GM19468 (cell line): ENCODE data around the gene SPATA9.

ENCODE experiments used
- ATAC-seq: cut with Tn5 transposase; IDR thresholded peaks from one replicate; pipeline ENCODE4 v1.9.1; 2021; ENCODE audit warnings: mild to moderate bottlenecking, moderate library complexity, moderate number of reproducible peaks; ENCODE audit not compliant: unreplicated experiment; ENCODE audit errors: extremely low read depth

Gene SPATA9

GRCh38 chr5:95689680-95690079, 6.9 kb upstream of the SPATA9 start:
- ATAC-seq, result no peak

- no peak for ATAC-seq
Observed at GRCh38 chr5:95686651-95687050, 3.9 kb upstream of the SPATA9 start.

DNA sequence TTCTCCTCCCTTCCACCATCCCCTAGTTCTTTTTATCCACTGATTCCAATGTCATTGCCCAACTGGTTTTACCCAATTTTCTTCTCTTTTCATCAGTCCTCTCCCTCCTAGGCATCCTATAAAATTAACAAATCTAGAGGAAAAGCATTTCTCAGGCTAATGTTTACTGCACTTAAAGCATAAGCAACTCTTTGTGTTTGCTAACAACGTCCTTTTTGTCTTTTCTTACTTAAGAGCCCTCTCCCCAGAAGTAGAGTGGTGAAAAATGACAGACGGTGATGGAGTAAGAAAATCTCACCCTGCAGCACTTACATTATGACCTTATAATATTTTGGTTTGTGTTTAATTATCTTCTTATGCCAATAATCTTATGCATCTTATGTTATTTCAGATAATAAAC, 1.6 kb upstream of the SPATA9 start:
- no peak for ATAC-seq

- no peak for ATAC-seq
Observed at GRCh38 chr5:95673081-95673480, 9.7 kb downstream of the SPATA9 start.

DNA sequence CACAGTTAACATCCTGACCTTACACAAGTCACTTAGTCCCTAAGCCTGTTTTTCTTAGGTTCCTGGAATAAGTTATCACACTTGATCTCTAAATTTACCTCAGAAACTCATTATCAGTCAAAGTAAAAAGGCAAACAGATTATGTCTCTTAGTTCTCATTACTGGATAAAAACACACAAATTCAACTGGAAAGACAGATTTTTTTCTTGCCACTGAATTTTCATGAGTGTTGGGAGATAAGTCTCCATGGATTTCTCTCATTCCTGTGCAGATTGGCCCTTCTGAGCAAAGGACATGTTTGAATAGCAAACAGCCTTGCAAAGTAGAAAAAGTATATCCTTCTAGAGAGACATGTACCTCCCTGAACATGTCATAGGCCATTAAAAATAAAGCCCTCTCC, 10.2 kb downstream of the SPATA9 start:
- ATAC-seq, result no peak

GRCh38 chr5:95671826-95672225, 11.0 kb downstream of the SPATA9 start:
- no peak for ATAC-seq

DNA sequence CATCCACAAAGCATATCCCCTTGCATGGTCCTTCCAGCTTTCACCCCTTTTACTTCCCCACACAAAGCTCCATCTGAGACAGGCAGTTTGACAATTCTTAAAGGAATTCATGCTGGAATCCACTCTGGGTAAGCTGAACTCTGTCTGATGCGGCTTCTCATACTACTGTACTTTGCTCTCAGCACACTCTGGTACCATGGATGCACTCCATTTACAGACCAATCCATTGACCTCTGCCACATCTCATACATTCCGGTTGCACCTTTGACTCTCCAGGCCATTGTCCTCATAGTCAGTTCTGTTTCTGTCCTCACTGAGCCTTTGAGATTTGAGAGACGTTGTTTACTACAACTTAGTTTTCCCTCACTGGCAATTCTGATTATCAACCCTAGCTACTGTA, 12.2 kb downstream of the SPATA9 start:
- no peak for ATAC-seq

- ATAC-seq, result no peak
Observed at GRCh38 chr5:95669985-95670384, 12.8 kb downstream of the SPATA9 start.

DNA sequence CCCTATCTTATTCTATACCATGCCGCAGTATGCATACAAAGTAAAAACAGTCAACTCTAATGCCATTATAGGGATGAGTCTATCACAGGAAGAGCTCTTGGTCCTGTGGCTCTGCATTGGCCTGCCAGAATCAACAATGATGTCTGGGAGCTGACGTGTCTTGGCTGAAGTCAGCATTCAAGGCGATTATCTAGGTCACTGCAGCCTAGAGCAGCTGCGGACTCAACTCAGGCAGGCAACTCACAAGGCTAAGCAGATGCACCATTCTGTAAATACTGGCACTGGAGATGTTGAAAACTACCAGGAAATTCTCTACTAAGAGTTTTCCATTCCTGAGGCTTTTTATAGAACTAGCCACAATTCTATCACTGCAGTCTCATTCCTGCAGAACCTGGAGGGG, 13.3 kb downstream of the SPATA9 start:
- no peak for ATAC-seq

- no peak for ATAC-seq
Observed at GRCh38 chr5:95668728-95669127, 14.1 kb downstream of the SPATA9 start.

DNA sequence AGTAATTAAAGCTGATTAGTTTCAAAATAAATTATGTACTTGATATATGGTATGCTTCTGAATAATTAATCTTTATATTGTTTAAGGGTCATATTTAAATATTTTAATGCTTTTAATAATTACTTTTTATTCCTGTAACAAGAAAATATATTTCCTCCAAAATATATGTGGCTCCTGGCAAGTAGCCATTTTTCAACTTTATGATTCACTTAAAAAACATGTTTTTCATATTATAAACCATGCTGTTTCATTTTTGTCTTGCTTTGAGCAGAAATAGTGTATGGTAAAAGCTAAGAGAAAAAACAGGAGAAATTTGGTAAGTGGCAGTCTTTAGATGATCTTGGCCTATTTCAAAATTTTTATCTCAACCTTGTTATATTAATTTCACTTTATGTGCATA, 14.6 kb downstream of the SPATA9 start:
- no peak for ATAC-seq

DNA sequence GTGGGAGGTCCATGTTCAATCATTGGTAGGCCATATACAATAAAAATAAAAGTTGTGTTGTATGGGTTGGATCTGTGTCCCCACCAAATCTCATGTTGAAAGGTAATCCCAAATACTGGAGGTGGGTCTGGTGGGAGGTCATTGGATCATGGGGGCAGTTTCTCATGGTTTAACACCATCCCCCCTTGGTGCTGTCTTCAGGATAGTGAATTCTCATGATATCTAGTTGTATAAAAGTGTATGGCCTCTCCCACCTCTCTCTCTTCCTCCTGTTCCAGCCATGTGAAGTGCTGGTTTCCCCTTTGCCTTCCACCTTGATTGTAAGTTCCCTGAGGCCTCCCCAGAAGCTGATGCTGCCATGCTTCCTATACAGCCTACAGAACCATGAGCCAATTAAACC, 15.1 kb downstream of the SPATA9 start:
- no peak for ATAC-seq

DNA sequence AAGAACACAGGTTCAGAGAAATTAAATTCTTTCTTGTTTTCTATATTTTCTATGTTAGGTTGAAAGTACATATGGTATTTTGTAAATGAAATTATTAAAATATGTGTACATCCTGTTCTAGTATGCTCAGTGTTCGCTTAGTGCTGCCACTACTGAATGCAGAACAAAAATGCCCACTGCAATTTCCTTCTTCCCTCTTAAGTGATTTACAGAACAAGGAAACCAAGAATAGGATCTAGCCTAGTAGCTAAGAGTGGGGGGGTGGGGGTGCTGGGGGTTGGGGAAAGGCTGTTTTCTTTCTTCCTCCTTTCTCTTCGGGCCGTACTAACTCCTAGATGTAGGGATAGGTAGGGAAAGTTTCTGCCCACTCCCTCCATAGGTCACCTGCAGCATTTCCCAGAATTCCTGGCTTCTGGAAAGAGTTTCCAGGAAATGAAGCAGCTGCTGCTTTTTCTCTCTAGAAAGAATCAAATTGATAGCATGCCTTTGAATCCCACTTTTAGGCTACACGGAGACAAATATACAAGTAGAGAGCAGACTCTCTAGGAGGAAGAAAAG, 15.7 kb downstream of the SPATA9 start:
- no peak for ATAC-seq

- ATAC-seq, result no peak
Observed at GRCh38 chr5:95664204-95664786, 18.5 kb downstream of the SPATA9 start.

- no peak for ATAC-seq
Observed at GRCh38 chr5:95662946-95663345, 19.8 kb downstream of the SPATA9 start.

- ATAC-seq, result no peak
Observed at GRCh38 chr5:95660060-95660459, 22.7 kb downstream of the SPATA9 start.

DNA sequence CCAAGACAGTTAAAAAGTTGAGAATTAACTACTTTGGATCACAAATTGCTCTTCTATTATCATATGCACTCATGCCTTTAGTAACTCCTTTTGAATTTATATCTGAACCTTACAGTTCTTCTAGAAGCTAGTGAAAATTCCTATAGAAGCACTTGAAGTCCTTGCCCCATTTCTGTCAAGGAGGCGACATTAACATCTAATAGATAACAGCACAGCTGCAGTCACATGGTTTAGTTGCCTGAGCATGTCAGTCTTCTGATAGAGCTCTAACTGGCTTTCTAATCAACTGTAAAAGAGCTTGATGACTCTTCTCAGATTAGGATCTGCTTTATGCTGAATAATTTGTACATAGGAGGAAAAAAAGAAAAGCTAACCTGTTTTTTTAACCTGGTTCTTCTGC, 27.2 kb downstream of the SPATA9 start:
- ATAC-seq, result no peak

GRCh38 chr5:95654196-95654595, 28.6 kb downstream of the SPATA9 start:
- no peak for ATAC-seq

DNA sequence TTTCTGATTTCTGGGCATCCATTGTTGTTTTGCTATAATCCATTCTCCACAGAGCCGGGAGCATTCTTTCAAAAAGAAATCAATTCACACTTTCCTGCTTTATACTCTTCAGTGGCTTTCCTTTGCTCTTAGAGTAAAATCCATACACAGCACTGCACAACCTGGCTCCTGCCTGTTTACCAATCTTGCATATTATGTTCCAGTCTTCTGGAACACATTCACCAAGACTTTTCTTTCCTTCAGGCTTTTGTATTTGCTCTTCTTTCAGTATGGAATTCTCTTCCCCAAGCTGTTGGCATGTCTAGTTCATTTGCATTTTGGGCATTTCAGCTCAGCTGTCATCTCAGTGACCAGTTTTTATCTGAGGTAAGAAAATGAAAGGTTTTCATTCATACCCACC, 29.9 kb downstream of the SPATA9 start:
- ATAC-seq, result no peak

DNA sequence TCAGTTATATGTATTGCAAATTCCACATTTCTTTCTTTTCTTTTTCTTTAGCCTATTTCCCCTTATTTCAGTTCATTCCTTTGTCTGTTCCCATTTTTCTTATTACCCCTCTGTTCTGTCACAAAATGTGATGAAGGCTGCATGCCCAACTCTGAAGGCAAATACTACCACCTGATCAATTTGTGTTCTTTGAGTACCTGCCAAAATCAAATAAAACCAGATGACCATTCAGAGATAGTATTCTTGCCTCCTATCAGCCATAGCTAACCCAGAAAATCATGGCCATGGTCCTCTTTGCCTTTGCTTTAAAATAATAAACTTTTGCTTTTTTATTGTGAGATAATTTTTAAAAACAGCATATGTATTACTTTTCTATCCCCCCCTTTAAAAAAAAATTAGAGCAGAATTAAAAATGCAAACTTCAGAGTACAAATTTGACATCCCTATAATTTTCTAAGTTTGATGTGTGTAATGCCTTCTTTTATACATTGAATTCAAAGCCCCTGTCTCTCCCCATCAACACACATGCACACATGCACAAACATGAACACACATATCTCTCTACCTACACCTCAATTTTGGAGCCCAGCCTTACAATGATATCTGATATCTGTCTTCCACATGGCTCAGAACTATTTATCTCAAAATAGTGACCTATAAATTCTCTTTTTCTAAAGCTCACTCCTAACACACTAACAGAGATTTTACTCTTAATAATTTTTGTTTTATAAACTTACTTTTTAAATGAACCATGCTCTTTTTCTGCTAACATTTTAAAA, 32.8 kb downstream of the SPATA9 start:
- no peak for ATAC-seq

DNA sequence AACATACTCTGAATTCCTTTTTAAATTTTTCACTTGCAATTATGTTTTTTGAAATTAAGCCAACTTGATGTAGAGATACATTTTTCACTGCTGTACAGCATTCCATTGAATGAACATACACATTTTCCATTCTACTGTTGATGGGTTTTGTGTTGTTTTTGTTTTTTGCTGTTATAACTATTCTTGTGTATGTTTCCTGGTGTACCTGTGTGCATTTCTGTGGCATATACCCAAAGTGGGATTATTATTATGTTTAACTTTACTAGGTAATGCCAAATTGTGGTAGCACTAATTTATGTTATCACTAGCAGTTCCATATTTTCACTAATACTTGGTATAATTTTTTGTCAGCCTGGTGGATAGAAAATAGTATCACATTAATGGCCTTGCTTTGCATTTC, 33.5 kb downstream of the SPATA9 start:
- no peak for ATAC-seq
